GM13976 (cell line): ENCODE data around the gene GADD45A.

Source experiments
- DNase-seq: peaks from one replicate; pipeline ENCODE4 v3.0.0; 2012; ENCODE audit warnings: low spot score
- in situ Hi-C: fragments of 300-500 bp; cut with MboI; formaldehyde crosslinking; loops from one replicate; pipeline ENCODE4 v1.12.0; 2022; ENCODE audit warnings: low sequenced_read_pairs, mixed read lengths, inconsistent platforms; ENCODE audit not compliant: unreplicated experiment
- TF ChIP-seq, protein P1 (sequence below): IDR thresholded peaks from 2 replicates; pipeline ENCODE4 v1.5.1; 2012; ENCODE audit warnings: borderline replicate concordance, mild to moderate bottlenecking; ENCODE audit not compliant: insufficient read depth; ENCODE audit errors: extremely low read depth, missing control alignments, control extremely low read depth

The GADD45A gene, protein sequence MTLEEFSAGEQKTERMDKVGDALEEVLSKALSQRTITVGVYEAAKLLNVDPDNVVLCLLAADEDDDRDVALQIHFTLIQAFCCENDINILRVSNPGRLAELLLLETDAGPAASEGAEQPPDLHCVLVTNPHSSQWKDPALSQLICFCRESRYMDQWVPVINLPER

DNA sequence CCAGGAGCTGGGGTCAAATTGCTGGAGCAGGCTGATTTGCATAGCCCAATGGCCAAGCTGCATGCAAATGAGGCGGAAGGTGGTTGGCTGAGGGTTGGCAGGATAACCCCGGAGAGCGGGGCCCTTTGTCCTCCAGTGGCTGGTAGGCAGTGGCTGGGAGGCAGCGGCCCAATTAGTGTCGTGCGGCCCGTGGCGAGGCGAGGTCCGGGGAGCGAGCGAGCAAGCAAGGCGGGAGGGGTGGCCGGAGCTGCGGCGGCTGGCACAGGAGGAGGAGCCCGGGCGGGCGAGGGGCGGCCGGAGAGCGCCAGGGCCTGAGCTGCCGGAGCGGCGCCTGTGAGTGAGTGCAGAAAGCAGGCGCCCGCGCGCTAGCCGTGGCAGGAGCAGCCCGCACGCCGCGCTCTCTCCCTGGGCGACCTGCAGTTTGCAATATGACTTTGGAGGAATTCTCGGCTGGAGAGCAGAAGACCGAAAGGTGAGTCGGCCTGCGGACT, at the start of gene GADD45A:
TSS of gene GADD45A (plus strand) at position 135 of the 491 bp plus-strand sequence. CDS start at position 429, 294 bp downstream.
- peak; percentile 96 for DNase-seq
- TF ChIP-seq, protein P1, sequence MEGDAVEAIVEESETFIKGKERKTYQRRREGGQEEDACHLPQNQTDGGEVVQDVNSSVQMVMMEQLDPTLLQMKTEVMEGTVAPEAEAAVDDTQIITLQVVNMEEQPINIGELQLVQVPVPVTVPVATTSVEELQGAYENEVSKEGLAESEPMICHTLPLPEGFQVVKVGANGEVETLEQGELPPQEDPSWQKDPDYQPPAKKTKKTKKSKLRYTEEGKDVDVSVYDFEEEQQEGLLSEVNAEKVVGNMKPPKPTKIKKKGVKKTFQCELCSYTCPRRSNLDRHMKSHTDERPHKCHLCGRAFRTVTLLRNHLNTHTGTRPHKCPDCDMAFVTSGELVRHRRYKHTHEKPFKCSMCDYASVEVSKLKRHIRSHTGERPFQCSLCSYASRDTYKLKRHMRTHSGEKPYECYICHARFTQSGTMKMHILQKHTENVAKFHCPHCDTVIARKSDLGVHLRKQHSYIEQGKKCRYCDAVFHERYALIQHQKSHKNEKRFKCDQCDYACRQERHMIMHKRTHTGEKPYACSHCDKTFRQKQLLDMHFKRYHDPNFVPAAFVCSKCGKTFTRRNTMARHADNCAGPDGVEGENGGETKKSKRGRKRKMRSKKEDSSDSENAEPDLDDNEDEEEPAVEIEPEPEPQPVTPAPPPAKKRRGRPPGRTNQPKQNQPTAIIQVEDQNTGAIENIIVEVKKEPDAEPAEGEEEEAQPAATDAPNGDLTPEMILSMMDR = no peak
- in situ Hi-C loops = no loop called here

DNA sequence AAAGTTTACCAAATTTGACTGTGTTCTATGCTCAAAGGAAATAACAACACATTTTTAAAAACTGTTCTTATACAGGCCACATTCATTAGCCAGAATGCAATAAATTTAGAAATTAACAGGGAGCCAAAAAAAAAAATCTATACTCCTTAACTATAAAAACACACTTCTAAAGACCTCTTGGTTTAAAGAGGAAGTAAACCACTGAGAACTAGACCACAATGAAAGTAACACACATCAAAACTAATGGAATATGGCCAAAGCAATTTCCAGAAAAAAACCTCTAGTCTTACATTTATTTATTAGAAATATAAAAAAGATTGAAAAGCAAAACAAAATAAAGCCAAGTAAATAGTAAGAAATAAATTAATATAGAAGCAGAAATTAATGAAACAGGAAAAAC, 48.9 kb upstream of the GADD45A start:
- no peak for DNase-seq
- in situ Hi-C loops = no loop called here
- TF ChIP-seq, protein P1 = no peak

DNA sequence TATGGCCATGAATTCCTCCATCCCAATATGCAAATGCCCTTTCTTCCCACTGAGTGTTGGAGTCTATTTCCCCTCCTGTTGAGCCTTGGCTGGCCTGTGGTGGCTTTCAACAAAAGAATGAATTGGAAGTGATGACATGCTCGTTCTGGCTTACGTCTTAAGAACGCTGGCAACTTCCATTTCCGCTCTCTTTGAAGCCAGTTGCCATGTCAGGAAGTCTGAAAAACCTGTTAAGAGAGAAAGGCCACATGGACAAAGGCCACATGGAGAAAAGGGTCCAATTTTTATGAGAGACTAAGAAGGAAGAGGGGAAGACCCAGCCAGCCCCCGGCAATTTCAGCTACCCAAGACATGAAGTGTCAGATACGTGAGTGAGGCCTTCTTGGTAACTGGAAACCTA, 45.6 kb upstream of the GADD45A start:
- DNase-seq = no peak
- TF ChIP-seq, protein P1 = no peak
- in situ Hi-C loops = no loop called here

DNA sequence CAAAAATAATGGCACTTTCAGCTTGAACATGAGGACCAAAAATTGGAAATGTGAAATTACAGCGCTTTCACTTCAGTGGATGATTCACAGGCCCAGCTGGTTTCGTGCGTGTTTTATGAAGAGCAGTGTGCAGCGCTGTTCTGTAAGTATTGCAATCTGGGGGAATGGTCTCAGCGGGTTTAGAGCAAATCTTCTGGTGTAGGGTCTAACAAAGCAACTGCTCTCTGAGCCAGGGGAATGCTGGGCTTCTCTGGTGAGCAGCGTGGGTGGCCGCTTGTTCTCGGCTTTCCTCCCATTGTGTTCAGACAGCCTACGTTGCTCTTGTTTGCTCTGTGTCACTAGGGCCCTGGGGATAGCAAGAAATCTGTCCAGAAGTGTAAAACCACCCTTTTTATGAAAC, 42.4 kb upstream of the GADD45A start:
- in situ Hi-C loops = no loop called here
- TF ChIP-seq, protein P1 = no peak
- no peak for DNase-seq

DNA sequence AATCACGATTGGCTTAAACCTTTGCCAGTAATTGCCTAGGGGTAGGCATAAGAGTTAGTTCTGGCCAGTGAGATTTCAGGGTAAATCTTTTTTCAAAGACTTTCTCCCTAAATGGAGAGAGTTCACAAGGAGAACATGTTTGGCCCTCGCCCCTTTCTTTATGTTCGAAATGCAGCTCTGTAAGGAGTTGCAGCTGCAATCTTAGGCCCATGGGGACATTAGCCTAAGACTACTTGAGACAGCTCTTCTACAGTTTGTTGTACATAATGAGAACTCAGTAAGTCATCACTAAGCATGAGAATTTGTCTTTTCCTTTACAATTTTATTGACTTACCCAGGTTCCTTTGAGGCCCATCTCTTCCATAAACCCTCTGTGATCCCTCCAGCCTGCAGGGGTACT, 40.4 kb upstream of the GADD45A start:
- TF ChIP-seq, protein P1 = no peak
- in situ Hi-C loops = no loop called here
- no peak for DNase-seq

DNA sequence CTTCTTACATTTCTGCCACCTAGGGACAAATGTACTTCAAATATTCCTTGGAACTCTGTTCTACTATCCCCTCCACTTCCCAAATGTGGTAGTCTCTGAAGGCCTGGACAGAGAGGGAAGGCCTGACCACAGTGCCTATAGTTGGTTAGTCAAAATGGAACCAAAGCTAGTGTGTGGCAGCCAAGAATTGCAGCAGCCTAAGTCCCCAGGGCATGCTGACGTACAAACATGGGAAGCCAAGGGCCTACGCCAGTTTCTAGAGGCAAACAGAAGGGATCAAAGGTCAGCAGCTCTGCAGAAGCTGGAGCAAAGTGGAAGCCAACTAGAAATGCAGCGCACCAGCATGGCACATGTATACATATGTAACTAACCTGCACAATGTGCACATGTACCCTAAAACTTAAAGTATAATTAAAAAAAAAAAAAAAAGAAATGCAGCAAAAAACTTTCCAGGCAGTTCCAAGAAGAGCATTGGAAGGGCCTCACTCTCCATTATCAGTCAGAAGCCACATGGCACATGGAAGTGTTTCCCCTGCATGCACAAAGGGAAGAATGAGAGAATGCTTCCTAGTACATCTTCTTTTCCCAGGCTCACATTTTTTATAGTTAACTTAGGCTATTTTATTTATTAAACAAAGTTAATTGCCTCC, 39.4 kb upstream of the GADD45A start:
- TF ChIP-seq, protein P1 = no peak
- no peak for DNase-seq
- in situ Hi-C loops = no loop called here
